Measurements from ENCODE around the gene ABHD3. TPM values are rescaled to one million over a fixed set of nuclear protein-coding genes. Genes with fewer than 3 reads are reported as not detected.

The ABHD3 gene
- total RNA-seq, 1 experiment from 2014 or later, result 29.3 TPM

DNA sequence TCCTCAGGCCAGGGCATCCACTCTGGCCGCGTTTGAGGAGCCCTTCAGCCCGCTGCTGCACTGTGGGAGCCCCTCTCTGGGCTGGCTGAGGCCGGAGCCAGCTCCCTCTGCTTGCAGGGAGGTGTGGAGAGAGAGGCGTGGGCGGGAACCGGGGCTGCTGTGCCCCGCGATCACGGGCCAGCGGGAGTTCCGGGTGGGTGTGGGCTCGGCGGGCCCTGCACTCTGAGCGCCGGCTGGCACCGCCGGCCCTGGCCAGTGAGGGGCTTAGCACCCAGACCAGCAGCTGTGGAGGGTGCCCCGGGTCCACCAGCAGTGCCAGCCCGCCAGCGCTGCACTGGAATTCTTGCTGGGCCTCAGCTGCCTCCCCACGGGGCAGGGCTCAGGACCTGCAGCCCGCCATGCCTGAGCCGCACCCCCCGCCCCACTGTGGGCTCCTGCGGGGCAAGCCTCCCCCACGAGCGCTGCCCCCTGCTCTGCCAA lies 1.9 kb upstream of the ABHD3 start:
- intact Hi-C loops (cut with micrococcal nuclease; ENCODE audit: unreplicated experiment), result no loop called here
- no peak overlapping the region for H3K4me3 ChIP-seq (ENCODE audit: low read depth, low read length)
- peaks cover 15% of the 10 kb centered on the region for H3K36me3 Mint-ChIP-seq (ENCODE audit: insufficient read depth, unreplicated experiment)
- H3K27me3 ChIP-seq (replicated peaks; ENCODE audit: control insufficient read depth, insufficient read depth, low read length), result no peaks in the 10 kb centered on the region
- POLR2A ChIA-PET, result interaction anchor here (1.4 kb wide), 1 partner anchor 34 kb away, joined by 3 read pairs; no protein-coding TSS in a partner anchor
- no peak for TF ChIP-seq CTCF (IDR thresholded peaks at IDR 0.05; ENCODE audit: insufficient read depth in 1 of 2, low read depth in 1 of 2, low read length in 1 of 2, severe bottlenecking in 1 of 2, unreplicated experiment in 1 of 2)
- no peak overlapping the region for H3K4me3 Mint-ChIP-seq (ENCODE audit: unreplicated experiment)
- no peak overlapping the region for H3K27ac Mint-ChIP-seq (ENCODE audit: unreplicated experiment)
- H3K9me3 Mint-ChIP-seq (ENCODE audit: unreplicated experiment), result no peaks in the 10 kb centered on the region
- no peaks in the 10 kb centered on the region for H3K27me3 Mint-ChIP-seq (ENCODE audit: insufficient read depth, unreplicated experiment)
- CTCF ChIA-PET, result no interaction called here
- H3K36me3 ChIP-seq (ENCODE audit: control insufficient read depth, insufficient read depth, low read length), result no peaks in the 10 kb centered on the region
- H3K4me1 ChIP-seq, result peaks cover 5% of the 10 kb centered on the region; the same call in 1 of the 2 replicates
- H3K4me1 Mint-ChIP-seq (ENCODE audit: low read depth, unreplicated experiment), result peaks cover 6% of the 10 kb centered on the region
- no peak for DNase-seq
- BruUV-seq (replicated peaks), result no TSS peak
- H3K9me3 ChIP-seq, result no peaks in the 10 kb centered on the region

- Mint-ChIP-seq H3K36me3 (ENCODE audit: insufficient read depth, unreplicated experiment) (peaks cover 40% of the 10 kb centered on the region), H3K27ac (ENCODE audit: unreplicated experiment) (peak overlapping the region; percentile 64), H3K27me3 (ENCODE audit: insufficient read depth, unreplicated experiment) (no peaks in the 10 kb centered on the region), H3K4me1 (ENCODE audit: low read depth, unreplicated experiment) (peaks cover 6% of the 10 kb centered on the region), H3K4me3 (ENCODE audit: unreplicated experiment) (peak overlapping the region; percentile 86), H3K9me3 (ENCODE audit: unreplicated experiment) (no peaks in the 10 kb centered on the region)
- peak in 1 of 2 experiments; percentile 32 for DNase-seq
- H3K27me3 ChIP-seq (replicated peaks; ENCODE audit: control insufficient read depth, insufficient read depth, low read length), result no peaks in the 10 kb centered on the region
- ChIA-PET CTCF (interaction anchor here (1.5 kb wide), 1 partner anchor 38 kb away, joined by 10 read pairs; the partner anchor contains the start of gene MIB1), POLR2A (interaction anchor here (1.0 to 1.2 kb wide), 2 partner anchors 16 to 37 kb away, joined by 3 to 9 read pairs; no protein-coding TSS in a partner anchor)
- H3K9me3 ChIP-seq, result no peaks in the 10 kb centered on the region
- intact Hi-C loops (cut with micrococcal nuclease; ENCODE audit: unreplicated experiment), result no loop called here
- H3K4me1 ChIP-seq, result peaks cover 21% of the 10 kb centered on the region
- peak overlapping the region; percentile 84 for H3K4me3 ChIP-seq (ENCODE audit: low read depth, low read length)
- no peaks in the 10 kb centered on the region for H3K36me3 ChIP-seq (ENCODE audit: control insufficient read depth, insufficient read depth, low read length)
- no TSS peak for BruUV-seq (replicated peaks)
- no peak for TF ChIP-seq CTCF (IDR thresholded peaks at IDR 0.05; ENCODE audit: insufficient read depth in 1 of 2, low read depth in 1 of 2, low read length in 1 of 2, severe bottlenecking in 1 of 2, unreplicated experiment in 1 of 2)
These were observed 1.2 kb downstream of the ABHD3 start for GRCh38 chr18:21703241-21703820.

- H3K36me3 Mint-ChIP-seq (ENCODE audit: insufficient read depth, unreplicated experiment), result peaks cover 44% of the 10 kb centered on the region
- Histone ChIP-seq H3K4me3 (ENCODE audit: low read depth, low read length) (no peak overlapping the region), H3K36me3 (ENCODE audit: control insufficient read depth, insufficient read depth, low read length) (no peaks in the 10 kb centered on the region), H3K4me1 (peaks cover 28% of the 10 kb centered on the region), H3K9me3 (no peaks in the 10 kb centered on the region), H3K27me3 (replicated peaks; ENCODE audit: control insufficient read depth, insufficient read depth, low read length) (no peaks in the 10 kb centered on the region)
- no peak overlapping the region for H3K27ac Mint-ChIP-seq (ENCODE audit: unreplicated experiment)
- ChIA-PET POLR2A (interaction anchor here (1.0 to 1.2 kb wide), 2 partner anchors 16 to 38 kb away, joined by 3 to 9 read pairs; no protein-coding TSS in a partner anchor), CTCF (no interaction called here)
- peak overlapping the region; percentile 86 for H3K4me3 Mint-ChIP-seq (ENCODE audit: unreplicated experiment)
- no peak for TF ChIP-seq CTCF (IDR thresholded peaks at IDR 0.05; ENCODE audit: insufficient read depth in 1 of 2, low read depth in 1 of 2, low read length in 1 of 2, severe bottlenecking in 1 of 2, unreplicated experiment in 1 of 2)
- peaks cover 14% of the 10 kb centered on the region for H3K4me1 Mint-ChIP-seq (ENCODE audit: low read depth, unreplicated experiment)
- H3K27me3 Mint-ChIP-seq (ENCODE audit: insufficient read depth, unreplicated experiment), result no peaks in the 10 kb centered on the region
- intact Hi-C loops (cut with micrococcal nuclease; ENCODE audit: unreplicated experiment), result no loop called here
- H3K9me3 Mint-ChIP-seq (ENCODE audit: unreplicated experiment), result no peaks in the 10 kb centered on the region
- BruUV-seq (replicated peaks), result TSS peak; percentile 46
- no peak for DNase-seq
These were observed 2.0 kb downstream of the ABHD3 start for GRCh38 chr18:21702602-21703001.

Measured in Caco-2 (cell line).